Endothelial cell of umbilical vein (primary cell): Measurements from ENCODE around the gene SYNGAP1.

ENCODE experiments used
- EZH2 ChIP-seq: IDR thresholded peaks from 2 replicates; pipeline ENCODE4 v1.6.1; 2012; ENCODE audit warnings: borderline replicate concordance, low read depth, mild to moderate bottlenecking, moderate library complexity, low read length, inconsistent platforms; ENCODE audit not compliant: severe bottlenecking
- FOS ChIP-seq: IDR thresholded peaks from 2 replicates; pipeline ENCODE4 v1.6.1; 2011; ENCODE audit warnings: mild to moderate bottlenecking, low read length, moderate library complexity, borderline replicate concordance; ENCODE audit not compliant: insufficient read depth
- GATA2 ChIP-seq: IDR thresholded peaks from 2 replicates; pipeline ENCODE4 v1.7.0; 2011; ENCODE audit warnings: low read depth, mild to moderate bottlenecking, moderate library complexity, mixed read lengths, low read length; ENCODE audit not compliant: insufficient read length, insufficient read depth
- JUN ChIP-seq: IDR thresholded peaks from 2 replicates; pipeline ENCODE4 v1.6.1; 2011; ENCODE audit warnings: borderline replicate concordance, low read depth; ENCODE audit not compliant: insufficient read length, insufficient read depth
- POLR2A ChIP-seq: IDR thresholded peaks from 2 replicates; pipeline ENCODE4 v1.6.1; 2012; ENCODE audit warnings: low read depth, mild to moderate bottlenecking, control low read depth, low read length
- POLR2AphosphoS5 ChIP-seq: IDR thresholded peaks from 2 replicates; pipeline ENCODE4 v1.6.1; 2012; ENCODE audit warnings: low read depth, mild to moderate bottlenecking, control low read depth, low read length, moderate library complexity; ENCODE audit not compliant: insufficient read depth
- TF ChIP-seq, protein P1 (sequence below), 2 donors: IDR thresholded peaks; 1 replicate in 1 of 2; 2 replicates in 1 of 2; pipeline ENCODE4 v1.5.1; 2011; ENCODE audit warnings: low read length in 2 of 2, mild to moderate bottlenecking in 2 of 2, moderate library complexity in 2 of 2, control low read depth in 1 of 2, inconsistent platforms in 1 of 2, low read depth in 1 of 2; ENCODE audit not compliant: insufficient read depth in 1 of 2; ENCODE audit errors: extremely low read depth in 1 of 2
- TF ChIP-seq, protein P2 (sequence below): IDR thresholded peaks from 2 replicates; pipeline ENCODE4 v1.6.1; 2011; ENCODE audit not compliant: insufficient read depth, insufficient read length

DNA sequence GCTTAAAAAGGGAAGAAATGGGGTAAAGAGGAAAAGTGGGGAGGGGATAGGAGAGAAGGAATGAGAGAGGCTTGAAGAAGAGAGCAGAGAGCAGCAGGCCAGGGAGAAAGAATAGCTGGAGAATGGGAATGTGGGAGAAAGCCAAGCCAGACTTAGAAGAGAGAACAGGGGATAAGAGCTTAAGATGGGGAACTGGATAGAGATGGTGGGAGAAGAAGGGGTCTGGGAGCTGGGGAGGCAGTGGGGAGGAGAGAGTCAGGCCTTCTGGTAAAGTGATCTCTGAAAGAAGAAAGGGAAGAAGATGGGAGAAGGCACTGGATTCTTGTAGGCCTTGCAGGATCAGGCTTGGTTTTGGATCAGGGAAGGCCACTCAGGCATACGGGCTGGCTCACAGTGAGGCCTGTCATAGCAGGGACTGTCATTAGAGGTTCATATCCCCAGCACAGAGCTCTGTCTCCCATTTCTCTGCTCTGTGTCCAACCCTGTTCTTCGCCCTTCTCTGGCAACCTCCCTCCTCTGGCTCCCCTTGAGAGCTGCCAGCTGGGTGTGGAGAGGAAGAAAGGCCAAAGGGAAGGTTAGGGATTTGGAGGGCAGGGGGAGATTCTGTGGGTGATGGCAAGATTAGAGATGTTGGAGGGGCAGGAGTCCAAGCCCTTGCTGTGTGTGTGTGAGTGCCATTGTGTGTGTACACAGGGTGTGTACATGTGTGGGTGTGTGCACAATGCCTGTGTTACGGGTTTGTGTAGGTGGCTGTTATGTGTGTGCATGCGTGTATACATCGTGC, 9.3 kb downstream of the SYNGAP1 start:
- TF ChIP-seq, protein P1, sequence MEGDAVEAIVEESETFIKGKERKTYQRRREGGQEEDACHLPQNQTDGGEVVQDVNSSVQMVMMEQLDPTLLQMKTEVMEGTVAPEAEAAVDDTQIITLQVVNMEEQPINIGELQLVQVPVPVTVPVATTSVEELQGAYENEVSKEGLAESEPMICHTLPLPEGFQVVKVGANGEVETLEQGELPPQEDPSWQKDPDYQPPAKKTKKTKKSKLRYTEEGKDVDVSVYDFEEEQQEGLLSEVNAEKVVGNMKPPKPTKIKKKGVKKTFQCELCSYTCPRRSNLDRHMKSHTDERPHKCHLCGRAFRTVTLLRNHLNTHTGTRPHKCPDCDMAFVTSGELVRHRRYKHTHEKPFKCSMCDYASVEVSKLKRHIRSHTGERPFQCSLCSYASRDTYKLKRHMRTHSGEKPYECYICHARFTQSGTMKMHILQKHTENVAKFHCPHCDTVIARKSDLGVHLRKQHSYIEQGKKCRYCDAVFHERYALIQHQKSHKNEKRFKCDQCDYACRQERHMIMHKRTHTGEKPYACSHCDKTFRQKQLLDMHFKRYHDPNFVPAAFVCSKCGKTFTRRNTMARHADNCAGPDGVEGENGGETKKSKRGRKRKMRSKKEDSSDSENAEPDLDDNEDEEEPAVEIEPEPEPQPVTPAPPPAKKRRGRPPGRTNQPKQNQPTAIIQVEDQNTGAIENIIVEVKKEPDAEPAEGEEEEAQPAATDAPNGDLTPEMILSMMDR (IDR thresholded peaks at IDR 0.05; ENCODE audit: extremely low read depth in 1 of 2, insufficient read depth in 1 of 2, low read depth in 1 of 2, low read length in 2 of 2) = no peak
- TF ChIP-seq POLR2AphosphoS5 (no peak), POLR2A (no peak), EZH2 (no peak), JUN (no peak), GATA2 (no peak), FOS (no peak)
- TF ChIP-seq, protein P2, sequence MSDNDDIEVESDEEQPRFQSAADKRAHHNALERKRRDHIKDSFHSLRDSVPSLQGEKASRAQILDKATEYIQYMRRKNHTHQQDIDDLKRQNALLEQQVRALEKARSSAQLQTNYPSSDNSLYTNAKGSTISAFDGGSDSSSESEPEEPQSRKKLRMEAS = no peak
